Gastrocnemius medialis (tissue), 4 donors: ENCODE measurements around the gene ADORA2B.

Experiments
- CTCF ChIP-seq, 5 experiments: fragments of 450-650 bp in 3 of 5; fragments of 200-600 bp in 2 of 5; sonication (generic) in 2 of 5; IDR thresholded peaks in 4 of 5; conservative IDR thresholded peaks in 1 of 5; 1 replicate in 4 of 5; 2 replicates in 1 of 5; pipeline ENCODE4 v1.5.1; 2016 to 2019; ENCODE audit warnings: antibody characterized with exemption in 5 of 5, mild to moderate bottlenecking in 3 of 5, moderate library complexity in 3 of 5
- POLR2A ChIP-seq, 2 donors: fragments of 450-650 bp; IDR thresholded peaks; one replicate each; pipeline ENCODE4 v1.6.1; 2017; ENCODE audit warnings: antibody characterized with exemption in 2 of 2, mild to moderate bottlenecking in 2 of 2, moderate library complexity in 2 of 2

- TF ChIP-seq CTCF (IDR thresholded peaks at IDR 0.05 in 4 of 5, conservative IDR thresholded peaks at IDR 0.05 in 1 of 5) (no peak), POLR2A (IDR thresholded peaks at IDR 0.05) (no peak)
These were observed 58.9 kb downstream of the ADORA2B start for GRCh38 chr17:16003841-16004240.
